Hepatocyte (in vitro differentiated cells): ENCODE measurements around the gene EWSR1.

Experiments
- CTCF ChIP-seq: fragments of 200-600 bp; sonication (generic); IDR thresholded peaks from 2 replicates; pipeline ENCODE4 v1.5.1; 2016; ENCODE audit warnings: antibody characterized with exemption, mild to moderate bottlenecking; ENCODE audit not compliant: poor library complexity
- EZH2 ChIP-seq: fragments of 200-600 bp; sonication (generic); IDR thresholded peaks from 2 replicates; pipeline ENCODE4 v1.6.1; 2016; ENCODE audit warnings: antibody characterized with exemption, mild to moderate bottlenecking, borderline replicate concordance

- TF ChIP-seq EZH2 (no peak), CTCF (no peak)
These were observed 43.8 kb upstream of the EWSR1 start for GRCh38 chr22:29224121-29224858.
